ENCODE measurements around the gene ALOX15B.
"Not testable (repeated sequence)": the region's sequence is repeated elsewhere in the genome, so short reads cannot be mapped to it uniquely, and the experiment has no call there.

The ALOX15B gene

DNA sequence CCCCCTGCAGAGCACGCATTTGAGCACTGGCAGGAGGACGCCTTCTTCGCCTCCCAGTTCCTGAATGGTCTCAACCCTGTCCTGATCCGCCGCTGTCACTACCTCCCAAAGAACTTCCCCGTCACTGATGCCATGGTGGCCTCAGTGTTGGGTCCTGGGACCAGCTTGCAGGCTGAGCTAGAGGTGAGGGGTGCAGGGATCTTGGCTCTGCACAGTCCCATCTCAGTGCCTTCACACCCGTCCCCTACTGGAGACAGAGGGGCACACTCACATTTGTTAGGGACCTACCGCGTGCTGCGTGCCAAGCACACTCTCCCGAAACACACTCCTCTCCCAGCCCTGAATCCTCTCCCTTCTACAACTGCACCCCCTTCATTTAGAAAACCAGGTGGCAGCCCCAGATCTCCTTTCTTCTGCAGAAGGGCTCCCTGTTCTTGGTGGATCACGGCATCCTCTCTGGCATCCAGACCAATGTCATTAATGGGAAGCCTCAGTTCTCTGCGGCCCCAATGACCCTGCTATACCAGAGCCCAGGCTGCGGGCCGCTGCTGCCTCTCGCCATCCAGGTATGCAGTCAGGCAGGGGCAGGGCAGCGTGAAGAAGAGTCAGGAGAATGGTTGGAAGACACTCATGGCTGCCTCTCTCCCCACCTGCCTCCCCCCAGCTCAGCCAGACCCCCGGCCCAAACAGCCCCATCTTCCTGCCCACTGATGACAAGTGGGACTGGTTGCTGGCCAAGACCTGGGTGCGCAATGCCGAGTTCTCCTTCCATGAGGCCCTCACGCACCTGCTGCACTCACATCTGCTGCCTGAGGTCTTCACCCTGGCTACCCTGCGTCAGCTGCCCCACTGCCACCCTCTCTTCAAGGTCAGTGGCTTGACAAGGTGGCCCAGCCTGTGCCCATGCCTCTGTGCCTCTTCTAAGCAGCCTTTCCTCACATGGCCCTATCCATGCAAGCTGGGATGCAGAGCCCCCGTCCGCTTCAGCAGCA is 6.3 kb downstream of the ALOX15B start:
- no peak for DNase-seq

- no peak for DNase-seq
Measured at GRCh38 chr17:8046306-8046928, 7.6 kb downstream of the ALOX15B start.

GRCh38 chr17:8046929-8047768 is 8.3 kb downstream of the ALOX15B start:
- no peak for DNase-seq

- DNase-seq: no peak
Measured at GRCh38 chr17:8047769-8048110, 8.9 kb downstream of the ALOX15B start.

DNA sequence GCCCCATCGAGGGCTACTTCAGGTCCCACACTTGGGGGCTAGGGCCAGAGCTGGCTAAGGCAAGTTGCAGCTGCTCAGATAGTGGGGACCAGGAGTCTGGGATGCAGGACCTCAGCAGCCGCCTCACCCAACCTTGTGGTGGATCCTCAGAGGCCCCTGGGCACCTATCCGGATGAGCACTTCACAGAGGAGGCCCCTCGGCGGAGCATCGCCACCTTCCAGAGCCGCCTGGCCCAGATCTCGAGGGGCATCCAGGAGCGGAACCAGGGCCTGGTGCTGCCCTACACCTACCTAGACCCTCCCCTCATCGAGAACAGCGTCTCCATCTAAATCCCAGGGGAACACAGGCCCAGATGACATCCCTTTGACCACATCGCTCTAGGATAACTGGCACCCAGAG is 9.4 kb downstream of the ALOX15B start:
- DNase-seq: no peak

DNA sequence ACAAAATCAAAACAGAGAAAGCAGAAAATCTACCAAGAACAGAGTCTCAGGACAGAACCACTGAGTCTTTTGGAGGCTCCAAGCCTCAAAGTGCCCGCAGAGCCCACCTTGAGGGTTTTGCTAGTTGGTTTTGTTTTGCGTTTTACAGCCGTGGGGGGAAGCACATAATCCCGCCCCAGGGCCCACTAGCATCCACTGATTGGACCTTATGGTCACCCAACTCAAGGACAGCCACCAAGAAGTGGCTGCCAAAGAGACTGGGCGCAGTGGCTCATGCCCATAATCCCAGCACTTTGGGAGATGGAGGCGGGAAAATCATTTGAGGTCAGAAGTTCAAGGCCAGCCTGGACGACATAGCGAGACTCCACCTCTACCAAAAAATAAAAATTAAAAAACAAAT is 9.9 kb downstream of the ALOX15B start:
- no peak for DNase-seq

DNA sequence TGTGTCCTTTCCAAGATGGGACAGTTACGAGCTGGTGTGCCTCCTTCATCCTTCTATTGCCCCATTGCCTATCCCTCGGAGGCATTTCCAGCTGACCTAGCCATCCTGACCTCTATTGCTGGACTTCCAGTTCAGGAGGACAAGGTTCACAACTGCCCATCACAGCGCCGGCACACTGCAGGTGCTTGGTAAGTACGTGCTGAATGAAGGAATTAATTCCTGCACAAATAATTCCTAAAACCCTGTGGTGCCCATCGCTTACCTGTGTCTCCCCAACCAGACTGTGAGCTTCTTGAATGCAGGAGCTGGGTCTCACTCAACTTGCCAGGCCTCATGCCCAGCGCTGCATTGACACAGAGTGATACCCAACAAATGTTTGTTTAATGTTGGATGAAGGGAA is 13.0 kb downstream of the ALOX15B start:
- DNase-seq: no peak

DNA sequence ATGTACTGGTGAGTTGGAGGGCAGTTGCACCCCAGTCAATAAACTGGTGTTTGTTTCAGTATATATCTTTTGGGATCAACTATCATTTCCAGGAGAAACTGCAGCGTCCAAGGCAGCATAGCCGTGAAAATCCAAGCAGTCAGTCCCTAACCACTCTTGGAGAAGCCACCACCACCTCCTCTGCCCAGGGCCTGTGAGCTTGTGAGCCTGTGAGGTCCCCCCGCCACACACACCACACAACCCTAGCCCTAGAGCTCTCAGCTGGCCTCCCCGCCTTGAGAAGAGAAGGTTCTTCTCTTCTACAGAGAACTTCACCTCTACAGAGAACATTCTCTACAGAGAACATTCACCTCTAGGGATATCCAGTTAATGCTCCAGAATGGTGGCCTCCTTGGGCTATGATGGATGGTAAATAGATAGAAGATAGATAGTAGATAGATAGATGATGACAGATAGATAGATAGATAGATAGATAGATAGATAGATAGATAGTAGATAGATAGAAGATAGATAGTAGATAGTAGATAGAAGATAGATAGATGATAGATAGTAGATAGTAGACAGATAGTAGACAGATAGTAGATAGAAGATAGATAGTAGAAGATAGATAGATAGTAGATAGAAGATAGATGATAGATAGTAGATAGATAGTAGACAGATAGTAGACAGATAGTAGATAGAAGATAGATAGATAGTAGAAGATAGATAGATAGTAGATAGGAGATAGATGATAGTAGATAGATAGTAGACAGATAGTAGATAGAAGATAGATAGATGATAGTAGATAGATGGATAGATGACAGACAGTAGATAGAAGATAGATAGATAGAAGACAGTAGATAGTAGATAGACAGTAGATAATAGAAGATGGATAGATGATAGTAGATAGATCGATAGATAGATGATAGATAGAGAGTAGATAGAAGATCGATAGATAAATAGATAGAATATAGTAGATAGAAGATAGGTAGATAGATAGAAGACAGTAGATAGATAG is 13.7 kb downstream of the ALOX15B start:
- no peak for DNase-seq

DNA sequence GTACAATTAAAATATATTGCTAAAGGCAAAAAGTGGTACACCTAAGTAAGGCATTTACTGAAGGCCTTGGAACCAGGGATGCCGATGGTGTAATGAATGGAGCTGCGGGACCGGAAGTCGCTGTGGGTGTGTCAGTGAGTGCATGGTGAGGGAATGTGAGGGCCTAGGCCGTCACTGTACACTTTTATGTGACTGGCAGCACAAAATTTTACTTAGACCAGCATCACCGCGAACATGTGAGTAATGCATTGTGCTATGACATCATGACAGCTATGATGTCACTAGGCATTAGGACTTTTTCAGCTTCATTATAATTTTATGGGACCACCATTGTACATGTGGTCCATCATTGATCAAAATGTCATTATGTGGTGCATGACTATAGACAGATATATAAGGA is 14.7 kb downstream of the ALOX15B start:
- DNase-seq: no peak

DNA sequence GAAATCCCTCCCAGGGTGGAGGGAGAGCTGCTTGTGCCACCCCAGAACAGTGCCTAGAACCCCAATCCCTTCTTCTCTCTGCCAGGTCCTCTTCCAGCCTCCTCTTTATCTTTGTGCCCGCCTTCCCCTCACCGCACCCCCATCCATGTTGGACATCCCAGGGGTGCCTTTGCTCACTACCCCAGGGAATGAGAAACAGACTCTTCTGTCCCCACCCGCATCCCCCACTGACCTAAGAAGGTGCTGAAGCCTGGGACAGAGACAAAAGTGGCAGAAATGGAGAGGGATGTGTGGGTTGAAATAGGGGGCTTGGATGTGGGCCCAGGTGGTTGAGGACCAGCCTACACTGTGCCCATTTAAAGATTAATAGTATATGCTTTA is 17.0 kb downstream of the ALOX15B start:
- no peak for DNase-seq

DNA sequence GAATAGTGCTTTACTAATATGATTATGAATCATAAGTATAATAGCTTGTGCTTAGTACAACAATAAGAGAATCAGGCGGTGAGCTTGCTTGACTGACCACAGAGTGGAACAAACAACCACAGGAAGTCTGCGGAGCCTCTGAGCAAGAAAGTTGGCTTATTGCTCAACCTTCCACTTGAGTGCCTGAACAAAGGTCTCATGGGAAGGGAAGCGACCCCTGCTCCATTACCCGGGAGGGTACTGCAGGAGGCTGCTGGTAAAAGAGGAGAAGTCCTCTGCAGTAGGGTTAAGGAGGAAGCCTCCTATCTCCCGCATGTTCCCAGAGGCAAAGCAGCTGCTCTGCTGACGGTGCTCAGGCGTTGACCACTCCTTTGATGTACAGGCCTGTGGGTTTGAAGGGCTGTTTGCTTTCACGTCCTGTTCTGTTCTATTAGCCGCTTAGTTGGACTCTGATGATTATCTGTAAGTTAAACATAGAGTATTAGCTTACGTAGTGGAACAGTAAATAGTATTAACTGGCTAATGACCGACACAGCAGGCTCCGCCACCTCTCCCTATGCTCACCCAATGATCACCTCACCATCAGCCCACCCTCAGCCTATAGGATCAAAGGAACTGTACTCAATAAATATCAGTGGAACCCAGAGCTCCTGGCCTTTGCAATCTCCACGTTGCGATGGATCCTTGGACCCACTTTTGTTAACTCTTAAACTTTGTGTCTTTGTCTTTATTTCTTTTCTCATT is 17.5 kb downstream of the ALOX15B start:
- DNase-seq: no peak

- DNase-seq: no peak
Measured at GRCh38 chr17:8056976-8057625, 18.2 kb downstream of the ALOX15B start.

GRCh38 chr17:8057691-8058114 is 18.8 kb downstream of the ALOX15B start:
- no peak for DNase-seq

DNA sequence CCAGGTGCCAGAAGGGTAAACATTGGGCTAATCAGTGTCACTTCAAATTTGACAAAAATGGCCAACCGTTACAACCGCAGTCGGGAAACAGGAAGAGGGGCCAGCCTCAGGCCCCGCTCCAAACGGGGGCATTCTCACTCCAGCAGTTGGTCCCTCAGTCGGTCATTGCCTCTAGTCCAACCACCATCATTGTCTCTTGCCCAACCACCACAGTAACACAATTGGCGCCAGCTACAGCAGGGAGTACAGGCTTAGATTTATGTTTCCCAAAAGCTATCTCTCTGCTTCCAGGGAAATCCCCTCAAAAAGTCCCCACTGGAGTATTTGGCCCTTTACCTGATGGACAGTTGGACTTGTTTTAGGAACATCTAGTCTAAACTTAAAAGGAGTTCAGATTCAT is 20.3 kb downstream of the ALOX15B start:
- DNase-seq: no peak

GRCh38 chr17:8060274-8060673 is 21.4 kb downstream of the ALOX15B start:
- peak; percentile 28 for DNase-seq

- not testable (repeated sequence) for DNase-seq
Measured at GRCh38 chr17:8061851-8062250, 23.0 kb downstream of the ALOX15B start.

GRCh38 chr17:8062435-8062806 is 23.6 kb downstream of the ALOX15B start:
- DNase-seq: no peak

GRCh38 chr17:8062807-8063483 is 24.1 kb downstream of the ALOX15B start:
- no peak for DNase-seq

DNA sequence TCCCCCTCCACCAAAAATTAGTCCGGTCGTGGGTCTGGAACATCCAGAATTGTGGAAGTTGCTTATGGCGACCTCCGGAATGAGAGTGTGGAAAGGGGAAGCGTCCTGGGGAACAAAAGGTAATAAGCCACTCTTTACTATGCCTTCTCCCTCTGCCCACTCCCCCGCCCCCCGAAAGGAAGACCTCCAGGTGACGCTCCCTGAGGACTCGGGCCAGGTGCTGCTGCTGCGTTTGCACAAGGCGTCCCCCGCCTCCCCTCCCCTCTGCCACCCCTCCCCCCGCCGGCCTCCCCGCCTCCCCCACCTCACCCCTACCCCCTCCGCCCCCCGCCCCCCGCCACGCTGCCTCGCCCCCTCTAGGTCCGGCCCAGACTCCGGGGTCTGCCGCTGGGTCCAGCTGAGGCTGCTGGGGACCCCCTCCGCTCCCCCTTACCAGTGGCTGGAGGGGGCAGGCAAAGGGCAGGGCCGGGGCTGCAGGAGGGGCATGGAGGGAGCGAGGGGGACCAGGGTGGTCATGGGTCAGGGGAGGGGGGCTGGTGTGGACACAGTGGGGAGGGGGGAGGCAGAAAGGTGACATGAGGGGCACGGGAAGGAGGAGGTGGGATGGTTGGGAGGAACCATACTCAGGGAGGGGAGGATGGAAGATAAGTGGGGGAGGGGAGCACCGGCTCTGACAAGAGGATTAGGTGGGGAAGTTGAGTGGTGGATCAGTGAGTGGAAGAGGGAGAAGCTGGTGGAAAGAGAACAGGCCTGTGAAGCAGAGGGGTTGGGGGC is 25.1 kb downstream of the ALOX15B start:
- no peak for DNase-seq

All from NCI-H510A (cell line).